MCF 10A (cell line): ENCODE measurements around the gene HSP90AA1. TPM values are rescaled to one million over a fixed set of nuclear protein-coding genes. Genes with fewer than 3 reads are reported as not detected.

Source experiments
- BruUV-seq: library from RNA; stranded (reverse); fragments of 400-500 nt; replicated peaks from 2 replicates; lab custom pipeline; 2021; lab: Mats Ljungman, UMichigan
- CTCF ChIA-PET: fragments of 300-600 bp; sonication (Branson Sonifier 250); formaldehyde crosslinking; extraction: SDS; loops from one replicate; lab custom pipeline; 2021; ENCODE audit warnings: antibody characterized with exemption, inconsistent platforms; lab: Yijun Ruan, JAX
- POLR2A ChIA-PET: fragments of 300-600, 350-650 bp; sonication (Branson Sonifier 250); formaldehyde crosslinking; extraction: SDS; loops from one replicate; lab custom pipeline; 2020; ENCODE audit warnings: antibody characterized with exemption, inconsistent platforms; lab: Yijun Ruan, JAX
- DNase-seq: peaks from one replicate; pipeline ENCODE4 v3.0.0-alpha.2; 2018; ENCODE audit not compliant: unreplicated experiment
- H3K27ac Mint-ChIP-seq: one replicate; pipeline ENCODE4 v1.8.0; 2022; ENCODE audit warnings: mild to moderate bottlenecking, low read depth, mixed read lengths; ENCODE audit not compliant: unreplicated experiment
- H3K27me3 Mint-ChIP-seq: one replicate; pipeline ENCODE4 v1.8.0; 2022; ENCODE audit warnings: mixed read lengths; ENCODE audit not compliant: insufficient read depth, unreplicated experiment
- H3K36me3 Mint-ChIP-seq: one replicate; pipeline ENCODE4 v1.8.0; 2022; ENCODE audit warnings: mild to moderate bottlenecking, moderate library complexity, mixed read lengths; ENCODE audit not compliant: insufficient read depth, unreplicated experiment
- H3K4me1 Mint-ChIP-seq: one replicate; pipeline ENCODE4 v1.8.0; 2022; ENCODE audit warnings: mixed read lengths; ENCODE audit not compliant: insufficient read depth, unreplicated experiment
- H3K4me3 Mint-ChIP-seq: one replicate; pipeline ENCODE4 v1.8.0; 2022; ENCODE audit warnings: mild to moderate bottlenecking, moderate library complexity, mixed read lengths; ENCODE audit not compliant: unreplicated experiment
- H3K9me3 Mint-ChIP-seq: one replicate; pipeline ENCODE4 v1.8.0; 2022; ENCODE audit warnings: mixed read lengths; ENCODE audit not compliant: unreplicated experiment
- CTCF ChIP-seq: fragments of 200-600 bp; IDR thresholded peaks from one replicate; pipeline ENCODE4 v1.8.0; 2022; ENCODE audit warnings: antibody characterized with exemption, mild to moderate bottlenecking; ENCODE audit not compliant: unreplicated experiment
- intact Hi-C: fragments of 100-400 bp; cut with micrococcal nuclease; formaldehyde crosslinking; loops from 2 replicates; pipeline ENCODE4 v1.14.1; 2022
- total RNA-seq: library from RNA; stranded (reverse); gene quantifications from 2 replicates; pipeline ENCODE4 v1.2.3, GENCODE V29; 2022

The HSP90AA1 gene
- total RNA-seq, 1 experiment from 2014 or later, result 296 TPM

GRCh38 chr14:102095871-102096568, 9.2 kb upstream of the HSP90AA1 start:
- Mint-ChIP-seq H3K27ac (no peak overlapping the region), H3K36me3 (no peaks in the 10 kb centered on the region), H3K9me3 (no peaks in the 10 kb centered on the region), H3K27me3 (no peaks in the 10 kb centered on the region), H3K4me3 (no peak overlapping the region), H3K4me1 (peaks cover 18% of the 10 kb centered on the region)
- DNase-seq, result no peak
- no peak for TF ChIP-seq CTCF
- intact Hi-C loops, result loop anchor here (1.0 to 2.0 kb wide), 5 partner anchors 33 to 389 kb away; no protein-coding TSS in a partner anchor
- BruUV-seq, result no TSS peak
- ChIA-PET CTCF (interaction anchor here (0.5 to 5.8 kb wide), 27 partner anchors 8 to 326 kb away, joined by 3 to 45 read pairs (median 4); no protein-coding TSS in a partner anchor), POLR2A (interaction anchor here (0.8 to 1.5 kb wide), 3 partner anchors 8 to 33 kb away, joined by 3 to 6 read pairs (median 3); no protein-coding TSS in a partner anchor)

- H3K36me3 Mint-ChIP-seq, result no peaks in the 10 kb centered on the region
- no peak for TF ChIP-seq CTCF
- ChIA-PET POLR2A (interaction anchor here (1.5 kb wide), 1 partner anchor 7 kb away, joined by 6 read pairs; no protein-coding TSS in a partner anchor), CTCF (interaction anchor here (0.5 to 5.8 kb wide), 13 partner anchors 10 to 220 kb away, joined by 3 to 45 read pairs (median 6); no protein-coding TSS in a partner anchor)
- H3K4me1 Mint-ChIP-seq, result peaks cover 18% of the 10 kb centered on the region
- peak; percentile 35 for DNase-seq
- BruUV-seq, result no TSS peak
- no peaks in the 10 kb centered on the region for H3K27me3 Mint-ChIP-seq
- H3K9me3 Mint-ChIP-seq, result no peaks in the 10 kb centered on the region
- no peak overlapping the region for H3K27ac Mint-ChIP-seq
- intact Hi-C loops, result no loop called here
- no peak overlapping the region for H3K4me3 Mint-ChIP-seq
Measured at GRCh38 chr14:102095231-102095870, 8.5 kb upstream of the HSP90AA1 start.

GRCh38 chr14:102094101-102094500, 7.3 kb upstream of the HSP90AA1 start:
- no TSS peak for BruUV-seq

More at GRCh38 chr14:102094101-102094500, 7.3 kb upstream of the HSP90AA1 start:
- Mint-ChIP-seq H3K4me1 (peaks cover 28% of the 10 kb centered on the region), H3K36me3 (no peaks in the 10 kb centered on the region), H3K27me3 (no peaks in the 10 kb centered on the region), H3K9me3 (no peaks in the 10 kb centered on the region), H3K27ac (no peak overlapping the region), H3K4me3 (no peak overlapping the region)
- intact Hi-C loops, result no loop called here
- ChIA-PET CTCF (interaction anchor here (0.6 to 1.0 kb wide), 4 partner anchors 17 to 323 kb away, joined by 3 to 4 read pairs (median 3); no protein-coding TSS in a partner anchor), POLR2A (no interaction called here)
- no peak for DNase-seq
- TF ChIP-seq CTCF, result no peak
